ENCODE results near the gene TMEM266.

The TMEM266 gene

DNA sequence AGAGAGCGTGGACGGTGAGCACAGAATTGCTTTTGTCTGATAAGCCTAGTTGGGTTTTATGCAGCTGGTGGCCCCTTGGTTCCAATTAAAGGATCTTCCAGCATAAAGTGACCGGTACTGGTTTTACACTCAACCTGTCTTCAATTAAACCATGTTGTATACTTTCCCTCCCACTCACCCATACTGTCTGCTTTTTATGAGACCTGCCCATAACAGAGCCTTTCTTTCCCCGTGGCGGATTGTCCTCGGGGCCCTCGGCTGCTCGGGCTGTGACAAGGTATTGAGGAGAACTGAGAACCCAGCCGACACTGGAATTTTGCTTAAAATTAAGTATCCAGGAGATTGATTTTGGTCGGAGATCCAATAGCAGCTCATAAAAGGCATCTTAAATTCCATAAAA is 98.4 kb downstream of the TMEM266 start:
- TF ChIP-seq, protein P1, sequence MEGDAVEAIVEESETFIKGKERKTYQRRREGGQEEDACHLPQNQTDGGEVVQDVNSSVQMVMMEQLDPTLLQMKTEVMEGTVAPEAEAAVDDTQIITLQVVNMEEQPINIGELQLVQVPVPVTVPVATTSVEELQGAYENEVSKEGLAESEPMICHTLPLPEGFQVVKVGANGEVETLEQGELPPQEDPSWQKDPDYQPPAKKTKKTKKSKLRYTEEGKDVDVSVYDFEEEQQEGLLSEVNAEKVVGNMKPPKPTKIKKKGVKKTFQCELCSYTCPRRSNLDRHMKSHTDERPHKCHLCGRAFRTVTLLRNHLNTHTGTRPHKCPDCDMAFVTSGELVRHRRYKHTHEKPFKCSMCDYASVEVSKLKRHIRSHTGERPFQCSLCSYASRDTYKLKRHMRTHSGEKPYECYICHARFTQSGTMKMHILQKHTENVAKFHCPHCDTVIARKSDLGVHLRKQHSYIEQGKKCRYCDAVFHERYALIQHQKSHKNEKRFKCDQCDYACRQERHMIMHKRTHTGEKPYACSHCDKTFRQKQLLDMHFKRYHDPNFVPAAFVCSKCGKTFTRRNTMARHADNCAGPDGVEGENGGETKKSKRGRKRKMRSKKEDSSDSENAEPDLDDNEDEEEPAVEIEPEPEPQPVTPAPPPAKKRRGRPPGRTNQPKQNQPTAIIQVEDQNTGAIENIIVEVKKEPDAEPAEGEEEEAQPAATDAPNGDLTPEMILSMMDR (IDR thresholded peaks at IDR 0.05; ENCODE audit: low read depth, low read length): no peak
- DNase-seq (ENCODE audit: low read depth in 2 of 2): no peak
- no peak overlapping the region for H3K4me3 ChIP-seq (replicated peaks in 1 of 2; ENCODE audit: low read depth in 2 of 2, low read length in 2 of 2)

GRCh38 chr15:76158815-76159214 is 99.0 kb downstream of the TMEM266 start:
- TF ChIP-seq, protein P1 (IDR thresholded peaks at IDR 0.05; ENCODE audit: low read depth, low read length): no peak
- no peak overlapping the region for H3K4me3 ChIP-seq (replicated peaks in 1 of 2; ENCODE audit: low read depth in 2 of 2, low read length in 2 of 2)

DNA sequence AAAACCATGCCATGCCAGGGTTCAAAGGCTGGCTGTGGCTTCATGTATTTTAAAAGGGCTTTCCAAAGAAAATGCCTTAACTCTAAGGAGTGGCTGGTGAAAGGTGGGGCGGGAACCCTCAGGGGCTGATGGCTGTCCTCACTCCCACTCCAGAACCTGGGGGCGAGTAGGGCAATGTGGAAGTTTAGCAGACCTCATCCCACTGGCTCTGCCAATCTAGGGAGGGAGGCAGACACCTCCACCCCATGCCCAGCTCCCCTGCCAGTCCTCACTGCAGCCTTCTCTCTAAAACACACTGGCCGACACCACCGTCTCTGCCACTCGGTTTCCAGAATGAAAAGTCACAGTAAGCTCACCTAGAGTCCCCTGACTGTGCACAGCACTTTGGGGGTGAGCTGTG is 99.5 kb downstream of the TMEM266 start:
- H3K4me3 ChIP-seq (replicated peaks in 1 of 2; ENCODE audit: low read depth in 2 of 2, low read length in 2 of 2): no peak overlapping the region
- no peak for DNase-seq (ENCODE audit: low read depth in 2 of 2)
- TF ChIP-seq, protein P1 (IDR thresholded peaks at IDR 0.05; ENCODE audit: low read depth, low read length): no peak

More at GRCh38 chr15:76158815-76159214, 99.0 kb downstream of the TMEM266 start:
- no peak for DNase-seq (ENCODE audit: low read depth in 2 of 2)

GRCh38 chr15:76160426-76161152 is 100.8 kb downstream of the TMEM266 start:
- no peak for DNase-seq (ENCODE audit: low read depth in 2 of 2)
- TF ChIP-seq, protein P1 (IDR thresholded peaks at IDR 0.05; ENCODE audit: low read depth, low read length): no peak
- no peak overlapping the region for H3K4me3 ChIP-seq (replicated peaks in 1 of 2; ENCODE audit: low read depth in 2 of 2, low read length in 2 of 2)

GRCh38 chr15:76161153-76162035 is 101.6 kb downstream of the TMEM266 start:
- TF ChIP-seq, protein P1 (IDR thresholded peaks at IDR 0.05; ENCODE audit: low read depth, low read length): no peak
- no peak overlapping the region for H3K4me3 ChIP-seq (replicated peaks in 1 of 2; ENCODE audit: low read depth in 2 of 2, low read length in 2 of 2)
- no peak for DNase-seq (ENCODE audit: low read depth in 2 of 2)

DNA sequence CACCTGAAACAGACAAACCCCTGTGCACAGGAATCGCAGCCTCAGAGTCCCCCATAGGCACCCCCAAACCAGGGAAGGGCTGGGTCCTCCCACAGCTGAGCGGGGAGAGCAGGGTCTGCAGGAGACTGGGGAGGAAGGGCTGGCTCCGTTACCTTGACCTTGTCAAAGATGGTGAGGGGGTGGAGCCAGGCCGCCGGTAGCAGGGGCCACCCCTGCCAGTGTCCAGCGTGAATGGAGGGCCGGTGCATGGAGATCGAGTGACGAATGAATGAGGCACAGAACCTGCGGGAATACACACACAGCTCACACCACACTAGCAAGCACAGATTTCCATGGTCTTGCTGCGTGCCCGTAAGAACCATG is 102.2 kb downstream of the TMEM266 start:
- DNase-seq (ENCODE audit: low read depth in 2 of 2): no peak
- H3K4me3 ChIP-seq (replicated peaks in 1 of 2; ENCODE audit: low read depth in 2 of 2, low read length in 2 of 2): no peak overlapping the region
- TF ChIP-seq, protein P1 (IDR thresholded peaks at IDR 0.05; ENCODE audit: low read depth, low read length): no peak

Measured in cardiac fibroblast (primary cell).